Ureter (tissue), 1 donor: ENCODE data around the gene DOCK1. TPM values are rescaled to one million over a fixed set of nuclear protein-coding genes. Genes with fewer than 3 reads are reported as not detected.

ENCODE experiments used
- DNase-seq: peaks from one replicate; pipeline ENCODE4 v3.0.0-alpha.2; 2020; ENCODE audit warnings: low spot score
- total RNA-seq: library from RNA; stranded (reverse); gene quantifications from one replicate; pipeline ENCODE4 v1.2.4, GENCODE V29; 2023
- donor health status: DM: yes; HTN: yes; CAD: no.

The DOCK1 gene
- total RNA-seq, 1 donor from 2014 or later, result 97.7 TPM

GRCh38 chr10:127036987-127037386 lies 131.8 kb downstream of the DOCK1 start:
- DNase-seq, result no peak

DNA sequence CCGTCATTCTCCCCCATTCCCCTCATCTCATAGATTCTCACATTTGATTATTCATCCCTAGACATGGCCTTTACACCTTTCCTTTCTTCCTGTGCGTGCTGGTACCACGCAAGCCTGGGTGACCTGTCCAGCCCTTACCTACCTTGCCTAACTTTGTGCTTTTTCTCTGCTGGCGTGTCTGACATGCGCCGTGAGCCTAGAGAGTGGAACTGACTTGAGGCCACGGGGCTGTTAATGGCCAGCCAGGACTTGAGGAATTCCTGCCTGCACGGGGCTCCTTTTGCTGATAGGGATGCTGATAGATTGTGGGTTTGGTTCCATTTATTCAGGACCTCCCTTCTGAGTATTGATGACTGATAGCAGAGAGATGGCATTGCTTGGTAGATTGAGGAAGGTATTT lies 134.2 kb downstream of the DOCK1 start:
- no peak for DNase-seq

DNA sequence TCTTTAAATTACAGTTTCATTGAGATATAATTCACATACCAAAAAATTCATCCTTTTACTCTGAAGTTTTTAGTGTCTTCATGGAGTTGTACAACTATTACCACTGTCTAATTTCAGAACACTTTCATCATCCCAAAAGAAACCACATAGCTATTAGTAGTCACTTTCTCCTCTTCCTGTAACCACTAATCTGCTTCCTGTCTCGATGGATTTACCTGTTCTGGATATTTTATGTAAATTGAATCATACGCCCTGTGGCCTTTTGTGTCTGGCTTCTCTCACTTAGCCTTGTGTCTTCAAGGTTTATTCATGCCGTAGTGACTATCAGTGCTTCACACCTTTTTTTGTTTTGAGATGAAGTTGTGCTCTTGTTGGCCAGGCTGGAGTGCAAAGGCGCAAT lies 135.5 kb downstream of the DOCK1 start:
- DNase-seq, result no peak

GRCh38 chr10:127041552-127041951 lies 136.3 kb downstream of the DOCK1 start:
- no peak for DNase-seq

DNA sequence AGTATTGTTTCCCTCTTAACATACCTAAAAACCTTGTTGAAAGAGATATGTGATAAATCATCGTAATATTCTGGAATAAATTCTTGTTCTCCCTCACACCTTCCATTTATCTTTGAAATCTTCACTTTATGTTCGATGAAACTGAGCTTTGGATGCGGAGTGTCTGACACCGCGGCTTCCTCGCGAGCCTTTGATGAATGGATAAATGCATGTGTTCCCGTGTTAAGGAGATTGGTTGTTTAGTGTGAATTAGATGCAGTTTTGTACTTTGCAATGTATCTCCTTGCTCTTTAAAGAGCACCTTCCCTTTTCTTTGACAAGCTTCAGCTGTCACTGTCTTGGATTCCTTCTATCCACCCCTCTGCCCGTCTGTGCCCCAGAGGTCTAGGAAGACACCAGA lies 138.1 kb downstream of the DOCK1 start:
- no peak for DNase-seq

DNA sequence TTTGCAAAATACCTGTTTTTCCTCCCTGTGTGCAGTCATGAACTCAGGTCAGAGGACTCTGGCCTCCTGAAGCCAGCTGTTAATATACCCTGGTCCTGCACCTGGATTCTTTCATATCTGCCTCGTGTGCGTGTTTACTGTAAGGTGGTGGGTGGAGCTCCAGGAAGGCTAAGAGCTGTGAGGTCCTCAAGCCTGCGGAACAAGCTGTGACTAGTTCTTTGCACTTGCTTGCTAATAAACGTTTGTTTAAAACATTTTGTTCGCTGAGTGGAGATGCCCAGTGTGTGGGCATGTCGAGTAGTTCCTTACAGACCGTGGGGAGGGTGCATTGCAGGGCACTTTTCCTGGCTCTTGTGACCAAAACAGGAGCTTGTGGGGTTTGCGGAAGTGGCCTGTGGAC lies 139.0 kb downstream of the DOCK1 start:
- DNase-seq, result peak; percentile 66

GRCh38 chr10:127046975-127047877 lies 142.0 kb downstream of the DOCK1 start:
- DNase-seq, result no peak

DNA sequence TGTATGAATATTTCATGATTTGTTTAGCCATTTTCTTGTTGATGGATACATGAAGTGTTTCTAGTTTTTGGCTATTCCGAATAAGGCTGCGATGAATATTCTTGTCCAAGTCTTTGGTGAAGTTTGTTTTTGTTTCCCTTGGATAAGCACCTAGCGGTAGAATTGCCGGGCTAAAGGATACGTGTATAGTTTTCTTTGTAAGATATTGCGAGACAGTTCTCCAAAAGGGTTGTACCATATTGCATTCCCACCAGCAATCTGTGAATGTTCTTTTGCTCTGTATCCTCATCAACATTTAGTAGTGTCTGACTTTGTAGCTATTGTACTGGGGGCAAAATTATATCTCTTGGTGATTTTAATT lies 142.6 kb downstream of the DOCK1 start:
- no peak for DNase-seq

DNA sequence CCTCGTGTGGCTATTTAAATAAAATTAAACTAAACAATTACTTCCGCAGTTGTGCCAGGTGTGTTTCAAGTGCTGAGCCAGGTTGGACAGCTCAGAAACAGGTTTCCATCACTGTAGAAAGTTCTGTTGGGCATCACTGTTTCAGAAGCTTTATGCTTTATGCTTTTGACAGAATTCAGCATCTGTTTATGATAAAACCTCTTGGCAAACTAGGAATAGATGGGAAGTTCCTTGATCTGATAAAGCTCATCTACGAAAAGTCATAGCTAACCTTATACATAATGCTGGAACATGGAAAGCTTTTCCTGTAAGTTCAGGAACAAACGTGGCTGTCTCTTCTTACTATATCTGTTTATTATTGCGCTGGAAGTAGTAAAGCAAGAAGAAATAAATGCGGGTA lies 143.4 kb downstream of the DOCK1 start:
- DNase-seq, result no peak

DNA sequence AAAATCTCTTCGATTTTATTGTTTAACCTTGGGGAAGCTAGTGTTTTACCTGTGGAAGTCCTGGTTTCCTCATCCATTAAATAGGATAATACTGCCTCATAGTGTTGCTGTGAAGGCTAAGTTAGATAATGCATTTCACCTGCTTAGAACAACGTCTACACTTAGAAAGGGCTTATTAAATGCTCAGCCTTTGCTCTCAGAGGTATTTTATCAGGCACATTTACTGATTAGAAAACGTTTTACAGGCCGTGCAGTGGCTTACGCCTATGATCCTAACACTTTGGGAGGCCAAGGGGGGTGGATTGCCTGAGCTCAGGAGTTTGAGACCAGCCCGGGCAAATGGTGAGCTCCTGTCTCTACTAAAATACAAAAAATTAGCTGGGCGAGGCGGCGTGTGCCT lies 146.8 kb downstream of the DOCK1 start:
- no peak for DNase-seq

- no peak for DNase-seq
Observed at GRCh38 chr10:127055263-127055662, 150.0 kb downstream of the DOCK1 start.

DNA sequence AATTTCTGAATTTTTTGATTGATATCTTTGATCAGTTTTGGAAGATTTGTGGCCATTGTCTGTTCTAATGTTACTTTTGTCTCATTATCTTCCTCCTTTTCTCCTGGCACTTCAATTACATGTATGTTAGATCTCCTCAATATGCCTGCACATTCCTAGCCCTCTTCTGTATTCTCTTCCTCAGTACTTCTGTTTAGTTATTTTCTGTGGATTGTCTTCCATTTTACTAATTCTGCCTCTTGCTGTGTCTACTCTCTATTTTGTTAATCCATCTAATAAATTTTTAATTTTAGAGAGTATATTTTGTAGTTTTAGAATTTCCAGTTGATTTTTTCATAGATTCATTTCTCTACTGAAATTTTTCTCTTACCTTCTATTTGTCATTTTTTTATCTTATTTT lies 154.1 kb downstream of the DOCK1 start:
- no peak for DNase-seq

- no peak for DNase-seq
Observed at GRCh38 chr10:127063762-127064161, 158.5 kb downstream of the DOCK1 start.

GRCh38 chr10:127064474-127064873 lies 159.2 kb downstream of the DOCK1 start:
- no peak for DNase-seq

DNA sequence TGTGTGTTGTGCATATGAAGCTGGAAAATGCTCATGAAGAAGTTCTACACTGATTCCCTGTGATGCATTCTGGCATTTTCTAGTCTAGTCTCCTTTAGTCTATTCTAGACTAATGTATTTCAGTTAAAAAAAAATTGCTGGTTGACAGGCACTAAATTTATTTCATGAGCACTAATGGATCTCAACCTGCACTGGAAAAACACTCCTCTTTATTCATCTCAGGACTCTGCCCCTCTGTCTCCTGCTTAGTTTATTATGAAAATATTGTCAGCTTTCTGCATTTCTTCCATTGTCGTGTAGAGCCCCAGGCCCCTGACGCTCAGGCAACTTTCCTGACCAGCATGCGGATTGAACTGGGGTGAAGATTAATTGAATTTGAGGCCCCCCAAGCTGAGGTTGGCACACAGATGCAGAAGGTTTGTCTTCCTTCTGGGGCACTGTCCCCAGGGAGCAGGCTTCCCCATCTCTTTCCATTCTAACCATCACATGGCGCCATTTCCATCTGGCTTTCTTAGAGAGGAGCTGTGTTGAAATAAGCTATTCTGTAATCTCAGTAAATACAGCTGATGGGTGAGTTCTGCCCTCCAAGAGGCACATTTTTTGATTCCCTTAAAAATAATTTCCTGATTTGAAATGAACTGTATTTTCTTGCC lies 162.4 kb downstream of the DOCK1 start:
- no peak for DNase-seq

DNA sequence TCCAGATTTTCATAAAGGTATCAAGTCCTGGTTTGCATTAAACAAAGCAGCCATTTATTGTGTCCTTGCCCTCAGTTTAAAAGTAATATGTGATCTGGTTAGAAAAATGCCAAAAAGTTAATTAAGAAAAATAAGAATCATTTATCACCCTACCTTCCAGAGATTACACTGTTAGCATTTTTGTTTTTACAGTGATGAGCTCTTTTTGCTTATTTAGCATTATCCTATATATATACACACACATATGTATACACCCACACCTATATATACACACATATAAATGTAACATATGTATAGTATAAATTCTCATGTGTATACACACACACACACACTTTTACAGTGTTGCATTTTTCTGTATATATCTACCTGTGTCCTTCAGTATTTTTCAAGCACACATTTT lies 163.3 kb downstream of the DOCK1 start:
- no peak for DNase-seq

DNA sequence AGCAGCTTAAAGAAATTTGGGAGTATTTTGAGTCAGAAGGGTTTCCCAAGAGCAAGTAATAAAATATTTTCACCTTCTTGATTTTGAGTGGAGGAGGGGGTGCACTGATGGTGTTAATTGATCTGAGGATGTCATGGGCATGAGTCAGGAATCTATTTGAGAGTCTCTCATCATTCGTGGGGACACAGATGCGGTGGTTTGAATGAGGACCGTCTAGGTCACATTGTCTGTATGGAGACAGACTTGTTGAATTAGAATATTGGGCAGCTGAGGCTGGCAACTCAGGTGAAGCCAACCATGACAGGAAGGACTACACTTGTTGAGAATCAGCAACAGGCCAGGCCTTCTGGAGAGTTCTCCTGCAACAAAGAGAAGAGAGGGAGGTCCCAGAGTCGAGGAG lies 164.2 kb downstream of the DOCK1 start:
- DNase-seq, result no peak

- DNase-seq, result no peak
Observed at GRCh38 chr10:127071126-127071525, 165.9 kb downstream of the DOCK1 start.

DNA sequence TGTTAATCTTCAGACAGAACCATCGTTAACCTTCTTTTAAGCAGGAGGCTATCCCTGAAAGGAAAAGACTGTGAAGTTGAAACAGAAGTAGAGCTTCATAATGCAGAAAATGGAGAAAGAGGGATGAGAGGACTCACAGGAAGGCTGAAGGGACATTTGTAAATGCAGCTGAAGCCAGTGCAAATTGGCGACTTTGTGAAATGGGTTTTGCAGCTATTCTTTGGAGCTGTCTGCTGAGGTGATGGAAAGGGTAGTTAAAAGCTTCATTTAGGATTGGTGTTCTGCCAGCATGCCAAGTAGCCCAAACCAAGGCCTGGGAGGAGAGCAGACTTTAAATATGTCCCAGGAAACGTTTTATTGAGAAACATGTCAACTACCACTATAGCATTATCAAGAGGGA lies 168.4 kb downstream of the DOCK1 start:
- no peak for DNase-seq

DNA sequence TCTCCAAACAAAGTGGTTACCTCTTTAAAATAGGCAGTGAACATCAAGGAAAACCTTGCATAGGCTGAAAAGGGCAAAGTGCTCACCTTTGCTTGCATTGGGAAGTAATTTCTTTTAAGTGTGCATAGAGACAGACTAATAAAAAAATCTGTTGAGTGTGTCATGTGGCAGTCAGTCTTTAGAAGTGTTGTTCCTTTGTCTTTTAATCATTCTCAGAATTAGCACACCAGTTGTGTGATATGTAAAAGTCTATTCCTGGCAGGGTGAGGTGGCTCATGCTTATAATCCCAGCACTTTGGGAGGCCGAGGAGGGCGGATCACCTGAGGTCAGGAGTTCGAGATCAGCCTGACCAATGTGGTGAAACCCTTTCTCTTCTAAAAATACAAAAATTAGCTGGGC lies 174.2 kb downstream of the DOCK1 start:
- no peak for DNase-seq

DNA sequence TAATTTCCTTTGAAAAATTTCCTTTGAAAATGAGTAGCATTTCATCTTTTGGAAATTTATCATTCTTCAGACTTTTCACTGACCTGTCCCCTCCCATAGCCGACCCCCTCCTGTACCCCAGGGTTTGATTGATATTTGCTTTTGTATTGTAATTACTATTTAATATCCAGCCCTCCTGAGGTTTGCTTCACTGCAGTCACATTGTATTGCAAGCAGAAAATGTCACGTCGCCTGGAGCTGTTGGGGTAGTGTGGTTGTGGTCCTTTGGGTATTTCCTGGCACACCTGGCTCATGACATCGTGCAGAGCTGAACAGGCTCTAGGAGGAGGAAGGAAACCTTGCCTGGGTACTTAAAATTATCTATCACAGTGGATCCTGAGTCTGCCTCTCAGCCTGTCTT lies 175.1 kb downstream of the DOCK1 start:
- no peak for DNase-seq

DNA sequence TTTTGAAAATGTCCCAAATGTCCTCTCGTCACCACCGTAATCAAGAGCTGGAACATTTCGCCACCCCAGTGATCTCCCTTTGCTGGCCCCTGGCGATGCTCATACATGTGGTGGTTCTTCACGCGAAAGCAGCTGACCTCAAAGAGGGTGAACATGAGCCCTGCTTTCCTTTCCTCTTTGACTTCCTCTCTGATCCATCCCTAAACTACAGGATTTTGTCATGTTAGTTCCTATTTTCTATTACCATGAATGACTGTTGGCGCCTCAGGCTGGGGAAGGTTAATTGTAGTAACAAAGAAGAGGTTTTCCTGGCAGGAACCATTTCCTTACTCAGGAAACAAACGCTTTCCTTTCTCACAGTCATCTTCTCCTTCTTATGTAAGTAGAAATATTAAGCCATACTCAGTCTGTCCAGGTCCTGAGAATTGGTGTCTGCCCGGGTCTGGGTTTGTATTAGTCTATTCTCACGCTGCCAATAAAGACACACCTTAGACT lies 176.7 kb downstream of the DOCK1 start:
- peak; percentile 17 for DNase-seq

GRCh38 chr10:127082651-127083050 lies 177.4 kb downstream of the DOCK1 start:
- DNase-seq, result peak; percentile 7
